Posterior cingulate gyrus (tissue), 11 donors: ENCODE data around the gene ACOT9.
"Not testable (repeated sequence)": the region's sequence is repeated elsewhere in the genome, so short reads cannot be mapped to it uniquely, and the experiment has no call there.

ENCODE experiments used
- DNase-seq, 10 donors: peaks; one replicate each; pipeline versions ENCODE4 v3.0.0 to v3.0.0-alpha.2; 2020 to 2021; ENCODE audit warnings: mixed read lengths in 3 of 10
- intact Hi-C: fragments of 100-400 bp; cut with DNase I; formaldehyde crosslinking; loops from one replicate; pipeline ENCODE4 v1.15.1; 2023

The ACOT9 gene

DNA sequence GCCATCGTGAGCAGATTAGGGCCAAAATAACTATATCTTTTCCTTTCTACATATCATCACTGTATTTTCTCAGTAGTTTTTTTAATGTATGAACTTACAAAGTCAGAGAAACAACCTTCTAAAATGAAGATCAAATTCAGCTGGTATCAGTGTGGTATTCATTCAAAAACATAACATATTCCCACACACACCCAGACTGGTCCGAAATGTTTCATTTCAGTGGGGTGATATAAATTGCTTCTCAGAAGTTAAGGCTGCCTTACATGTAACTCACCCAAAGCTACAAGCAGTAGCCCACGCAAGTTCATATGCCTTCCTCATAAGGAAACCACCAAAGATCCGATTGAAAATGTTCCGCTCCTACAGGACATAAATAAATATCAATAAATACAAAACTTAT is 37.8 kb downstream of the ACOT9 start:
- intact Hi-C loops = no loop called here

GRCh38 chrX:23704673-23705206 is 38.3 kb downstream of the ACOT9 start:
- intact Hi-C loops = no loop called here
- DNase-seq = no peak

More for the DNA sequence above, 37.8 kb downstream of the ACOT9 start:
- DNase-seq = no peak

DNA sequence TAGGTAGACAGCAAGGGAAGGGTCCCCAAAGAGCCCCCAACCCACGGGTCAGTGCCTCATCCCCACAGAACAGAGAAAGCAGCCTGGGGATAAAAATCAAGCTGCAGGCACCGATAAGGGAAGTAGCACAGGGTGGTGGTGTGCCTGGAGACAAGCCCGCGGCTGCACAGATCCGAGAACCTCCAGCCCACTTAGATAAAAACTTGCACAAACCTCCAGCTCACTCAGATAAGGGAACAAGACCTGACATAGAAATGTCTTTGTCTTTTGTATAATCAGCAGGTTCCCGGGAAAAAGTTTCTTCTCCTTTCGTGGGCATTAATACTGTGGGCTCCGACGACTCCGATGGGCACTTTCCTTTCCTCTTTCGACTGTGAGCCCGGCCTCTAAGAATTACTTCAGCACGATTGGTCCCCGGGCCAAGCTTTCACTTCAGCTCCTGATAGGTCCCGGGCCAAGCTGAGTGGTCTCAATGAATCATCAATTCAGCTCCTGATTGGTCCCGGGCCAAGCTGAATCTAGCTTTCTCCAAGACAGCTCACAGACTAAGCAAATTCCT is 43.4 kb downstream of the ACOT9 start:
- peak in 1 of 10 donors; percentile 8 for DNase-seq
- intact Hi-C loops = no loop called here

- peak in 7 of 10 donors; percentile 27 to 89 (median 48) for DNase-seq
- intact Hi-C loops = loop anchor here (2.0 kb wide), 1 partner anchor 208 kb away; no protein-coding TSS in a partner anchor
Observed at GRCh38 chrX:23694606-23695005, 48.5 kb downstream of the ACOT9 start.

DNA sequence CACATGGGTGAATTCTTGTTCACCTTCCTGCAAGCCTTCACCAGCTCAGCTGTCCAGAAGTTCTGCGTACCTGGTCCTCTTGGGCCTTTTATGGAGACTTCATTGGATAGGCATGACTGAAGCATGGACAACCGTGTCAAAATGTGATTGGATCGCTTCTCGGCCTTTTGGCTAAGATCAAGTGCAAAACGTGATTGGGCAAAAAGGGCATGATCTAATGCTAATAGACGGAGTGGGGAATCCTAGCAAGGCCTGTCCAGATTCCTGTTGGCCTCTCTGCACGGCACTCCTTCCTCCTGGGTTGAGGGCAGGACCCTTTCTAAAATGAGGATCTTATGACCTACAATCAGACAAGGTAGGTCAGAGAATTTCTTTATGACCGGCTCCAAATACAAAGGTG is 50.9 kb downstream of the ACOT9 start:
- no peak for DNase-seq
- intact Hi-C loops = no loop called here

DNA sequence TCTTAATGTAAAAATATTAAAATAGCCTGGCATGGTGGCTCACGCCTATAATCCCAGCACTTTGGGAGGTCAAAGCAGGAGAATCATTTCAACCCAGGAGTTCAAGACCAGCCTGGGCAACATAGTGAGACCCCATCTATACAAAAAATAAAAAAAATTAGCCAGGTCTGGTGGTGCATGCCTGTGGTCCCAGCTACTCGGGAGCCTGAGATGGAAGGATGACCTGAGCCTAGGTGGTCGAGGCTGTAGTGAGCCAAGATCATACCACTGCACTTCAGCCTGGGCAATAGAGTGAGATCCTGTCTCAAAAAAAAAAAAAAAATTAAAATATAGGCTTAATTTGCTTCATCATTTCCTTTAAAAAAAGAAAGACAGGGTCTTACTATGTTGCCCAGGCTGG is 66.6 kb downstream of the ACOT9 start:
- DNase-seq, intact Hi-C loops: not testable (repeated sequence)

GRCh38 chrX:23673108-23673507 is 70.0 kb downstream of the ACOT9 start:
- intact Hi-C loops = no loop called here

GRCh38 chrX:23670528-23670927 is 72.5 kb downstream of the ACOT9 start:
- intact Hi-C loops = no loop called here
- DNase-seq = no peak

More at GRCh38 chrX:23673108-23673507, 70.0 kb downstream of the ACOT9 start:
- DNase-seq = no peak

DNA sequence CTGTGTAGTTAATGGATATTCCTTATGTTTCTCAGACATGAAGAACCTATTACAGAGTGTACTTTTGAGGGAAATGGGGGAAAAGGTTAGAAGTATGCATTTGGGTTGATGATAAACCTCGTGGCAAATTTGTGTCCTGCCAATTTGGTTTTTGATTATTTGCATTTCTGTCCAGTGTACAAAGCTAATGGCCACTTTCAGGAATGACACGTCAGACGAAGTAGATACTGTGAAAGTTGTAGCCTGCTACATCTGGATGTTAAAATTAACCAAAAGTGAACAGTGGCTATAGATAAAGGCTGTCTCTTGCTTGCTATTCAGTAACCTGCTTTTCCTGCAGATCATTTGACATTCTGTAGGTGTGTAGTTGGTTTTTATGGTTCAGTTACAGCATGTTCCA is 74.7 kb downstream of the ACOT9 start:
- no peak for DNase-seq
- intact Hi-C loops = no loop called here

- peak; percentile 71 to 98 (median 83) for DNase-seq
- intact Hi-C loops = loop anchor here (2.0 kb wide), 1 partner anchor 115 kb away; the partner anchor contains the start of gene SAT1
Observed at GRCh38 chrX:23667239-23668177, 75.6 kb downstream of the ACOT9 start, which contains the start of gene PRDX4. PRDX4 (plus strand) TSS chrX:23667493; CDS start chrX:23667571, 78 bp downstream.

- intact Hi-C loops = loop anchor here (2.0 kb wide), 1 partner anchor 117 kb away; the partner anchor contains the start of gene SAT1
- no peak for DNase-seq
Observed at GRCh38 chrX:23666282-23666681, 76.8 kb downstream of the ACOT9 start.

DNA sequence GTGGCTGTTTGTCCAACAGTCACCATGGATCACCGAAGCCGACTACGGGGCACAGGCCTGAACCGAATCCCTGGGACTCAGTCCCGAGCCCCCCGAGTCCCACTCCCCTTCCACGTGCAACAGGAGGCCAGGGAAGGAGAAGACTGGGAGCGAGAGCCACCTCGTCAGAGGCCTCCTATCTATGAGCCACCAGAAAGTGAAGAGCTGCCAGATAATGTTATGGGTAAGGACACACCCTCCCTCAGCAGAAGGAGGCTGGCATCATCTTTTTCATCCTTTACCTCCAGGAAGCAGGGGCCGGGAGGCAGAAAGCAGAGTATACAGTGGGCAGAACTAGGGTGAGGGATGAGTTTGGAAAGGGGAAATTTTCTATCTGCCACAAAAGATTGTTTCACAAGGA is 78.6 kb downstream of the ACOT9 start:
- intact Hi-C loops = no loop called here
- DNase-seq = no peak

DNA sequence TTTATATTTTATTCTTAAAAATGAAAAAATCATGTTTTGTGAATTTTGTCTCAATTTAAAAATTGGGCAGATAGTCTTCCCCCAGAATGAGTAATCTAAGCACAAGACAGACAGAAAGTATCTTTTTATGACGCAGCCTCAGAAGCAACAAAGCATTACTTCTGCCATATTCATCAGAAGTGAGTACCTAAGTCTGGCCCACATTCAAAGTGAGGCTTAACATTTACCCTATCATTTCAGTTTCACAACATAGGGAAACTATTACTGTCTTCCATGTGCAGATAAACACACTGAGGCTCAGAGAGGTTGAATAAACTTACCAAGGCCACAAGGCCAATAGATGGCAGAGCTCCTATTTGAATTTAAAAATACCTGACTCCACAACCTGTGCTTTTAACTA is 80.2 kb downstream of the ACOT9 start:
- no peak for DNase-seq
- intact Hi-C loops = no loop called here

DNA sequence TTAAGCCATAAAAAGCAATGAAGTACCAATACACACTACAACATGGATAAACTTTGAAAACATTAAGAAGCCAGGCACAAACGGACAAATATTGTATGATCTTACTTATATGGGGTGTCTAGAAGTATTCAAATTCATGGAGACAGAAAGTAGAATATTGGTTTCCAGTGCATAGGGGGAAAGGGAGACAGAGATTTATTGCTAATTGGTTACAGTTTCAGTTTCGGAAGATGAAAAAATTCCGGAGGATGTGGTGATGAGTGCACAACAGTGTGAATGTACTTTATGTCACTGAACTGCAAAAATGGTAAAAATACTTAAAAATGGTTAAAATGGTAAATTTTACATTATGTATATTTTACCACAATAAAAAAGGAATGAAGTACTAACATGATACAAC is 80.9 kb downstream of the ACOT9 start:
- intact Hi-C loops = no loop called here

GRCh38 chrX:23661671-23662070 is 81.4 kb downstream of the ACOT9 start:
- DNase-seq = no peak
- intact Hi-C loops = no loop called here

More for the DNA sequence above, 80.9 kb downstream of the ACOT9 start:
- no peak for DNase-seq

DNA sequence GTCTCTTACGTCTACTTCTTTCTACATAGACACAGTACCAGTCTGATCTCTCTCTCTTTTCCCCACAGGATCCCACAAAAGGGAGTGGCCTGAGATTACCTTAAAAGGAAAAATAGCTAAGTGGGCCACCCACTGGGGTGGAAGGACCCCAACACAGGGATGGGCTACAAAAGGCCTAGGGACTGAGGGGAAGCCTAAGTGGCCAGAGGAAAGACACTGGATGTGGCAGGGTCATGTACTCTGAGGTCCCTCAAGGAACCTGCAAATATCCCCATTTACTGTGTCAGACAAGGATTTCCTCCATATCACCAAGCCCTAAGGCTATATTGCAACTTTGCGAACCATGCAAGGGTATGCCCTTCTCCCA is 82.3 kb downstream of the ACOT9 start:
- intact Hi-C loops = no loop called here
- no peak for DNase-seq

DNA sequence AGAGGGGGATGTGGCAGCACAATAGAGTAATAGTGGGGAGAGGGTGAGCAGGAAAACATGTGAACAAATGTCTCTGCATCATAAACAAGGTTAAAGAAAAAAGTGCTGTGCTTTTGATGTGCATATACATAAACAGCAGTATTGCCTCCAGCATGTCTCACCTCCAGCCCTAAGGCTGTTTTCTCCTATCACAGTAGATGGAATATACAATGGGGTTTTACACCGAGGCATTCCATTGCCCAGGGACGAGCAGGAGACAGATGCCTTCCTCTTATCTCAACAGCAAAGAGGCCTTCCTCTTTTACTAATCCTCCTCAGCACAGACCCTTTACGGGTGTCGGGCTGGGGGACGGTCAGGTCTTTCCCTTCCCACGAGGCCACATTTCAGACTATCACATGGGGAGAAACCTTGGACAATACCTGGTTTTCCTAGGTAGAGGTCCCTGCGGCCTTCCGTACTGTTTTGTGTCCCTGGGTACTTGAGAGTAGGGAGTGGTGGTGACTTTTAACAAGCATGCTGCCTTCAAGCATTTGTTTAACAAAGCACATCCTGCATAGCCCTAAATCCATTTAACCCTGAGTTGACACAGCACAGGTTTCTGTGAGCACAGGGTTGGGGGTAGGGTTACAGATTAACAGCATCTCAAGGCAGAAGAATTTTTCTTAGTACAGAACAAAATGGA is 82.9 kb downstream of the ACOT9 start:
- DNase-seq, intact Hi-C loops: not testable (repeated sequence)

- no peak for DNase-seq
- intact Hi-C loops = no loop called here
Observed at GRCh38 chrX:23659339-23659738, 83.7 kb downstream of the ACOT9 start.

DNA sequence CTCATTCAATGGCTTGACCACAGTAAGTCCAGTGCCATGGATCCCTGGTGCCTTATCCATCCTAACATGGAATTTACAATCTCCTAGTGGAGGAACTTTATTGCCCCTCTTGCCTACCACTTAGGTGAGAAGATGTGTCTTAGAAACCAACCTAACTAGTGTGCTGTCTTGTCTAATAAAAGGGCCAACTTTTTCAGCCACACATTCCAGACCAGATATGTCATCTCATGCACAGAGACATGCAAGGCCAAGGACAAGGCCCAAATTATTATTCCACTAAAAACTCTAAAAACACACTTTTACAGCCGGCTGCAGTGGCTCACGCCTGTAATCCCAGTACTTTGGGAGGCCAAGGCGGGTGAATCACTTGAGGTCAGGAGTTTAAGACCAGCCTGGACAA is 86.4 kb downstream of the ACOT9 start:
- DNase-seq = peak in 1 of 10 donors; percentile 49
- intact Hi-C loops = no loop called here

DNA sequence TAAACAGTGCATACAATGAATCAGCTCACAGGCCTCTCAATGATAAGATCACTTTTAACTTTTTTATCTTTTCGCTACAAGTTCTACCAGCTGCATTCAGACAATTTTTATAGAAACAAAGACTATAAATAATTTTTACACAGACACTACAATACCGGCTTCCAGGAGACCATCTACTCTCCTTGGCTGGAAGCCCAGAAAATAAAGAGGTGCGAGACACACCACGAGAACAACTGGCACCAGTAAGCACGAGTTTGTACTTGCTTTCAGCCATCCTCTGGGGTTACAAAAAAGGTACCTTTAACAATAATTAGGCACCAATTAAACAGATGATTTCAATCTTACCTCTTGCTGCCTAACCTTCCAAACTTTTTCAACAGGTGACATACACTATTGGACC is 87.0 kb downstream of the ACOT9 start:
- no peak for DNase-seq
- intact Hi-C loops = no loop called here
